Breast epithelium (tissue), 3 donors: ENCODE results near the gene KRT31.

Source experiments
- POLR2A ChIP-seq: fragments of 450-650 bp; IDR thresholded peaks from one replicate; pipeline ENCODE4 v1.6.1; 2016; ENCODE audit warnings: antibody characterized with exemption, mild to moderate bottlenecking, moderate library complexity
- POLR2AphosphoS5 ChIP-seq, 3 donors: sonication (generic); formaldehyde crosslinking; IDR thresholded peaks; one replicate each; pipeline ENCODE4 v1.6.1; 2017; ENCODE audit warnings: antibody characterized with exemption in 3 of 3
- TF ChIP-seq, protein P1 (sequence below), 3 donors: fragments of 450-650 bp; IDR thresholded peaks; one replicate each; pipeline ENCODE4 v1.5.1; 2016 to 2017; ENCODE audit warnings: antibody characterized with exemption in 3 of 3, mild to moderate bottlenecking in 3 of 3, moderate library complexity in 3 of 3

DNA sequence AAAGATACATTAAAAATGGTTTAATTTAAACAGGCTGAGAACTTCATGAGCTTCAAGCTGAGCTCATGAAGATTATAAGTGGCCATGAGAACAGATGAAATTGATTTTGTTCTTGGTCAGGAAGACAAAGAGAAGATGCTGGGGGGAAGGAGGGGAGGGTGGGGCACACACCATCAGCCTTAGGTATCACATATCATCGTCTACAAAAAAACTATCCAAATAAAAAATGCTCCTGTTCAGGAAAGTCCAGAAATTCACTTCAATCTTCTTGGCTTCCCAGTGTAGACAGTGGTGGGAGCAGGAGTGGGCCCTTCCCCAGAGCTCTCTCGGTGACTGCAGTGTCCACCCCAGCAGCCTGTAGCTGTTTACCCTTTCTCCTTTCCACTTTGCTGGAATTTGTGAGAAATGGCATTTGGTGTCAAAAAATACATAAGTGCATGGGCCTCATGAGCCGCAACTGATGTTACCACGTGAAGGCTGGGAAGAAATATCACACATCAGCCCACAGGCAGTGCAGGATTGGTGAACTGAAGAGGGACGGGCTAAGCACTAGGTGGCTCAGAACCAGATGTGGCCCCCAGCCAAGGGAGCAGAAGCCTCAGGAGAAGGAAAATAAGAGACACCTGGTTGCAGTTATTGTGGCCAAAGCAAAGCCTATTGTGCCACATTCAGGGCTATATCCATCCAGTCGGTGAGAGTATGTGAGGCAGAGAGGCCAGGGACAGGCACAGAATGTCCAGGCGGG, 20.9 kb upstream of the KRT31 start:
- TF ChIP-seq, protein P1, sequence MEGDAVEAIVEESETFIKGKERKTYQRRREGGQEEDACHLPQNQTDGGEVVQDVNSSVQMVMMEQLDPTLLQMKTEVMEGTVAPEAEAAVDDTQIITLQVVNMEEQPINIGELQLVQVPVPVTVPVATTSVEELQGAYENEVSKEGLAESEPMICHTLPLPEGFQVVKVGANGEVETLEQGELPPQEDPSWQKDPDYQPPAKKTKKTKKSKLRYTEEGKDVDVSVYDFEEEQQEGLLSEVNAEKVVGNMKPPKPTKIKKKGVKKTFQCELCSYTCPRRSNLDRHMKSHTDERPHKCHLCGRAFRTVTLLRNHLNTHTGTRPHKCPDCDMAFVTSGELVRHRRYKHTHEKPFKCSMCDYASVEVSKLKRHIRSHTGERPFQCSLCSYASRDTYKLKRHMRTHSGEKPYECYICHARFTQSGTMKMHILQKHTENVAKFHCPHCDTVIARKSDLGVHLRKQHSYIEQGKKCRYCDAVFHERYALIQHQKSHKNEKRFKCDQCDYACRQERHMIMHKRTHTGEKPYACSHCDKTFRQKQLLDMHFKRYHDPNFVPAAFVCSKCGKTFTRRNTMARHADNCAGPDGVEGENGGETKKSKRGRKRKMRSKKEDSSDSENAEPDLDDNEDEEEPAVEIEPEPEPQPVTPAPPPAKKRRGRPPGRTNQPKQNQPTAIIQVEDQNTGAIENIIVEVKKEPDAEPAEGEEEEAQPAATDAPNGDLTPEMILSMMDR (IDR thresholded peaks at IDR 0.05): no peak
- TF ChIP-seq POLR2A: no peak
- no peak for TF ChIP-seq POLR2AphosphoS5 (IDR thresholded peaks at IDR 0.05)
